HepG2 (cell line): ENCODE data around the gene TUBA4B. TPM values are rescaled to one million over a fixed set of nuclear protein-coding genes. Genes with fewer than 3 reads are reported as not detected.

Experiments used
- ADNP ChIP-seq: sonication (generic); formaldehyde crosslinking; IDR thresholded peaks from 2 replicates; pipeline ENCODE4 v1.4.0; 2020; ENCODE audit warnings: missing genetic modification reagents
- BCLAF1 ChIP-seq: fragments of 450-650 bp; IDR thresholded peaks from 2 replicates; pipeline ENCODE4 v1.6.1; 2017; ENCODE audit warnings: mild to moderate bottlenecking
- GTF2F1 ChIP-seq: fragments of 150-350 bp; IDR thresholded peaks from 2 replicates; pipeline ENCODE4 v1.6.1; 2014; ENCODE audit warnings: low read length
- KDM5A ChIP-seq: fragments of 200-600 bp; sonication (generic); IDR thresholded peaks from 2 replicates; pipeline ENCODE4 v1.7.0; 2018; ENCODE audit warnings: antibody characterized with exemption, mild to moderate bottlenecking, low read length, borderline replicate concordance
- MAFG ChIP-seq: sonication (generic); formaldehyde crosslinking; IDR thresholded peaks from 2 replicates; pipeline ENCODE4 v1.5.1; 2020; ENCODE audit warnings: mild to moderate bottlenecking, missing genetic modification reagents
- MAX ChIP-seq: IDR thresholded peaks from 2 replicates; pipeline ENCODE4 v1.6.1; 2012; ENCODE audit warnings: inconsistent platforms
- NFE2L2 ChIP-seq: fragments of 150-350 bp; IDR thresholded peaks from 2 replicates; pipeline ENCODE4 v1.6.1; 2014; ENCODE audit warnings: low read length
- POLR2A ChIP-seq, 2 experiments: IDR thresholded peaks; 2 replicates each; pipeline ENCODE4 v1.6.1; 2011; ENCODE audit warnings: low read depth in 2 of 2, low read length in 2 of 2, mild to moderate bottlenecking in 1 of 2, moderate library complexity in 1 of 2; ENCODE audit not compliant: insufficient read depth in 1 of 2
- SCMH1 ChIP-seq: sonication (generic); formaldehyde crosslinking; IDR thresholded peaks from 2 replicates; pipeline ENCODE4 v1.9.0; 2021; ENCODE audit warnings: missing genetic modification reagents, mild to moderate bottlenecking, borderline replicate concordance
- SUZ12 ChIP-seq: fragments of 150-350 bp; IDR thresholded peaks from 2 replicates; pipeline ENCODE4 v1.6.1; 2014; ENCODE audit warnings: low read depth, low read length
- TBX2 ChIP-seq: sonication (generic); formaldehyde crosslinking; IDR thresholded peaks from 2 replicates; pipeline ENCODE4 v1.5.0; 2020; ENCODE audit warnings: missing genetic modification reagents, mild to moderate bottlenecking, borderline replicate concordance
- TFDP2 ChIP-seq: sonication (generic); formaldehyde crosslinking; IDR thresholded peaks from 2 replicates; pipeline ENCODE4 v1.4.0; 2020; ENCODE audit warnings: missing genetic modification reagents
- ZBTB44 ChIP-seq: sonication (generic); formaldehyde crosslinking; IDR thresholded peaks from 2 replicates; pipeline ENCODE4 v1.4.0; 2020; ENCODE audit warnings: missing genetic modification reagents
- ZFP1 ChIP-seq: IDR thresholded peaks from 2 replicates; pipeline ENCODE4 v1.6.1; 2016
- ZFX ChIP-seq: sonication (generic); formaldehyde crosslinking; IDR thresholded peaks from 2 replicates; pipeline ENCODE4 v1.4.0; 2020; ENCODE audit warnings: mild to moderate bottlenecking, low read depth, missing genetic modification reagents, moderate library complexity
- ZMYM2 ChIP-seq: sonication (generic); formaldehyde crosslinking; IDR thresholded peaks from 2 replicates; pipeline ENCODE4 v1.8.0; 2022; ENCODE audit warnings: mild to moderate bottlenecking, missing genetic modification reagents
- ZNF550 ChIP-seq: sonication (generic); formaldehyde crosslinking; IDR thresholded peaks from 2 replicates; pipeline ENCODE4 v1.4.0; 2020; ENCODE audit warnings: mild to moderate bottlenecking, missing genetic modification reagents, borderline replicate concordance
- ZNF652 ChIP-seq: IDR thresholded peaks from 2 replicates; pipeline ENCODE4 v1.6.1; 2016; ENCODE audit warnings: low read depth, borderline replicate concordance
- ZNF7 ChIP-seq: IDR thresholded peaks from 2 replicates; pipeline ENCODE4 v1.6.1; 2016; ENCODE audit warnings: missing biosample characterization, missing genetic modification reagents
- ZNF782 ChIP-seq: sonication (generic); formaldehyde crosslinking; IDR thresholded peaks from 2 replicates; pipeline ENCODE4 v1.4.0; 2020; ENCODE audit warnings: missing genetic modification reagents, mild to moderate bottlenecking, borderline replicate concordance
- ZNF850 ChIP-seq: sonication (generic); formaldehyde crosslinking; conservative IDR thresholded peaks from 2 replicates; pipeline ENCODE4 v1.9.0; 2021; ENCODE audit warnings: mild to moderate bottlenecking, missing genetic modification reagents
- ZUFSP ChIP-seq: sonication (generic); formaldehyde crosslinking; IDR thresholded peaks from 2 replicates; pipeline ENCODE4 v1.9.0; 2021; ENCODE audit warnings: missing genetic modification reagents, mild to moderate bottlenecking, borderline replicate concordance
- polyA plus RNA-seq, 8 experiments: library from polyadenylated mRNA; depleted of rRNA in 3 of 8; stranded (reverse) in 7 of 8; unstranded in 1 of 8; fragments of >200 nt; fragmentation: Illumina TruSeq in 4 of 8; extraction: Trizol in 4 of 8; gene quantifications; 2 replicates each; pipeline versions ENCODE4 v1.2.1 to v1.2.3, GENCODE V29; 2011 to 2016; ENCODE audit warnings: low read depth in 4 of 8, missing spikeins in 1 of 8, mixed read lengths in 1 of 8; ENCODE audit not compliant: insufficient read depth in 1 of 8
- total RNA-seq, 5 experiments: library from RNA; depleted of rRNA; stranded (reverse); fragments of >200 nt; fragmentation: Illumina TruSeq; extraction: Trizol; gene quantifications; 2 replicates each; pipeline ENCODE4 v1.2.3, GENCODE V29; 2016; ENCODE audit warnings: low read depth in 1 of 5

Gene TUBA4B
- total and polyA plus RNA-seq, 2 of the 13 experiments (the other 11 are each of a cell fraction or from before 2014, with no cell fraction given), result 0.18 to 0.22 TPM

GRCh38 chr2:219218732-219219701 is 34.0 kb upstream of the TUBA4B start, which contains the start of gene ABCB6 (continued):
- no peak for TF ChIP-seq ADNP
- TF ChIP-seq SCMH1 (CRISPR knock-in tag), result no peak
- peak; percentile 59; the same call in 1 of the 2 replicates for TF ChIP-seq ZNF550 (CRISPR knock-in tag)
- peak; percentile 19; the same call in 1 of the 2 replicates for TF ChIP-seq GTF2F1
- TF ChIP-seq ZFP1 (CRISPR knock-in tag), result peak; percentile 59; the same call in 1 of the 2 replicates
- no peak for TF ChIP-seq BCLAF1
- no peak for TF ChIP-seq NFE2L2
- TF ChIP-seq ZUFSP (CRISPR knock-in tag), result no peak
- peak; percentile 98 for TF ChIP-seq TFDP2 (CRISPR knock-in tag)
- peak in 1 of 2 experiments; percentile 94; a peak in 2 of 4 replicates for TF ChIP-seq POLR2A (IDR thresholded peaks at IDR 0.05; ENCODE audit: insufficient read depth in 1 of 2, low read depth in 2 of 2, low read length in 2 of 2)
- no peak for TF ChIP-seq ZNF850 (CRISPR knock-in tag)
- TF ChIP-seq TBX2 (CRISPR knock-in tag), result peak; percentile 90
- TF ChIP-seq ZNF652 (CRISPR knock-in tag), result no peak
- no peak for TF ChIP-seq MAFG (CRISPR knock-in tag)
- peak; percentile 69 for TF ChIP-seq ZNF782 (CRISPR knock-in tag)
- peak; percentile 95 for TF ChIP-seq MAX
- TF ChIP-seq ZFX (CRISPR knock-in tag), result peak; percentile 98
- peak; percentile 59; the same call in 1 of the 2 replicates for TF ChIP-seq ZMYM2 (CRISPR knock-in tag)
- no peak for TF ChIP-seq SUZ12
- peak; percentile 95; the same call in 1 of the 2 replicates for TF ChIP-seq ZBTB44
- TF ChIP-seq KDM5A, result no peak
- TF ChIP-seq ZNF7, result peak; percentile 36; the same call in 1 of the 2 replicates
